MM.1S (cell line): Measurements from ENCODE around the gene SYTL3.

Experiments
- EZH2 ChIP-seq: fragments of 300-600 bp; sonication (generic); optimal IDR thresholded peaks from 2 replicates; pipeline ENCODE3; 2017; ENCODE audit warnings: low read depth, mild to moderate bottlenecking, antibody characterized with exemption, low read length, mixed read lengths
- TF ChIP-seq, protein P1 (sequence below): fragments of 300-600 bp; sonication (generic); IDR thresholded peaks from 2 replicates; pipeline ENCODE4 v1.5.1; 2016; ENCODE audit warnings: antibody characterized with exemption, low read length, mixed read lengths

DNA sequence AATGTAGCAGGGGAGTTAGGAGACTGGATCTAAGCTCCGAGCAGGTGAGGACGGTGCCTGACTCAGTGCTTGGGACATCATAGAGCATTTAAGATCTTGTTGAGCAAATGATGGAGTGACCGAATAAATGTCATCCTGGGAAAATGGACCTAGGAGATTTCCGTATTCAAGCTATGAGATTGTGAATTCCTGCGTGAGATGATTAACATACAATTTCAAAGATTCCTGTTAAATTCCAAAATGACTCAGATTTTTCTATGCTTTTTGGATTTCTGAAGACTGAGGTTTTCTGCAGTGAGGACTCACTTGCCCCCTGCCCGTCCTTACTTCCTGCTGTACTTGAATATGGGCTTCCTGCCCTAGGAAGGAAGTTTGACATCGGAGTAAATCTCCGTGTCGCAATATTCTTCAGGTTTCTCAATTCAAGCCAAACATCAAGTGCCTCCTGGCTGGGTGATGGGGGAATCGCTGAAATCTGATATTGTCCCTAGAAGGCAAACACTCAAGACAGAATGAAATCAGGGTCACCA lies 5.2 kb downstream of the SYTL3 start:
- no peak for TF ChIP-seq EZH2
- TF ChIP-seq, protein P1, sequence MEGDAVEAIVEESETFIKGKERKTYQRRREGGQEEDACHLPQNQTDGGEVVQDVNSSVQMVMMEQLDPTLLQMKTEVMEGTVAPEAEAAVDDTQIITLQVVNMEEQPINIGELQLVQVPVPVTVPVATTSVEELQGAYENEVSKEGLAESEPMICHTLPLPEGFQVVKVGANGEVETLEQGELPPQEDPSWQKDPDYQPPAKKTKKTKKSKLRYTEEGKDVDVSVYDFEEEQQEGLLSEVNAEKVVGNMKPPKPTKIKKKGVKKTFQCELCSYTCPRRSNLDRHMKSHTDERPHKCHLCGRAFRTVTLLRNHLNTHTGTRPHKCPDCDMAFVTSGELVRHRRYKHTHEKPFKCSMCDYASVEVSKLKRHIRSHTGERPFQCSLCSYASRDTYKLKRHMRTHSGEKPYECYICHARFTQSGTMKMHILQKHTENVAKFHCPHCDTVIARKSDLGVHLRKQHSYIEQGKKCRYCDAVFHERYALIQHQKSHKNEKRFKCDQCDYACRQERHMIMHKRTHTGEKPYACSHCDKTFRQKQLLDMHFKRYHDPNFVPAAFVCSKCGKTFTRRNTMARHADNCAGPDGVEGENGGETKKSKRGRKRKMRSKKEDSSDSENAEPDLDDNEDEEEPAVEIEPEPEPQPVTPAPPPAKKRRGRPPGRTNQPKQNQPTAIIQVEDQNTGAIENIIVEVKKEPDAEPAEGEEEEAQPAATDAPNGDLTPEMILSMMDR, result no peak
